WTC11 (cell line): ENCODE results near the gene CCSER1. TPM values are rescaled to one million over a fixed set of nuclear protein-coding genes. Genes with fewer than 3 reads are reported as not detected.

Experiments
- ATAC-seq: fragments of 200-7000 bp; cut with Tn5 transposase; 2 replicates; pipeline ENCODE4 v1.10.0; 2021; ENCODE audit warnings: mild to moderate bottlenecking, moderate library complexity
- CTCF ChIA-PET: fragments of 300-600 bp; sonication (Branson Sonifier 250); formaldehyde crosslinking; loops from one replicate; lab custom pipeline; 2021; ENCODE audit warnings: antibody characterized with exemption; lab: Charles Lee
- POLR2A ChIA-PET: fragments of 350-600 bp; sonication (Branson Sonifier 250); formaldehyde crosslinking; loops from one replicate; lab custom pipeline; 2021; ENCODE audit warnings: antibody characterized with exemption; lab: Charles Lee
- DNase-seq: peaks from one replicate; pipeline ENCODE4 v3.0.0; 2021; ENCODE audit warnings: low spot score
- H3K27ac Mint-ChIP-seq: 2 replicates; pipeline ENCODE4 v1.8.0; 2021; ENCODE audit warnings: mixed read lengths
- H3K27me3 Mint-ChIP-seq: 2 replicates; pipeline ENCODE4 v1.8.0; 2021; ENCODE audit warnings: low read depth, mild to moderate bottlenecking, moderate library complexity, mixed read lengths
- H3K36me3 Mint-ChIP-seq: 2 replicates; pipeline ENCODE4 v1.8.0; 2021; ENCODE audit warnings: mixed read lengths
- H3K4me1 Mint-ChIP-seq: 2 replicates; pipeline ENCODE4 v1.8.0; 2022; ENCODE audit warnings: mixed read lengths
- H3K4me3 Mint-ChIP-seq: 2 replicates; pipeline ENCODE4 v1.8.0; 2021; ENCODE audit warnings: mild to moderate bottlenecking, moderate library complexity, mixed read lengths
- H3K9me3 Mint-ChIP-seq: 2 replicates; pipeline ENCODE4 v1.8.0; 2021; ENCODE audit warnings: mixed read lengths
- ARID4B ChIP-seq: sonication (generic); formaldehyde crosslinking; IDR thresholded peaks from 2 replicates; pipeline ENCODE4 v1.8.0; 2023; ENCODE audit warnings: missing genetic modification reagents, mild to moderate bottlenecking, borderline replicate concordance
- CREM ChIP-seq: sonication (generic); formaldehyde crosslinking; IDR thresholded peaks from 2 replicates; pipeline ENCODE4 v1.8.1; 2022; ENCODE audit warnings: mild to moderate bottlenecking, missing genetic modification reagents, moderate library complexity
- ELF4 ChIP-seq: sonication (generic); formaldehyde crosslinking; IDR thresholded peaks from 2 replicates; pipeline ENCODE4 v1.8.1; 2022; ENCODE audit warnings: low read depth, mild to moderate bottlenecking, moderate library complexity, missing genetic modification reagents
- EMX1 ChIP-seq: fragments of 250-450 bp; sonication (Bioruptor Pico); IDR thresholded peaks from 2 replicates; pipeline ENCODE4 v1.8.0; 2021; ENCODE audit warnings: mild to moderate bottlenecking
- ETV6 ChIP-seq: sonication (generic); formaldehyde crosslinking; IDR thresholded peaks from 2 replicates; pipeline ENCODE4 v1.8.1; 2022; ENCODE audit warnings: mild to moderate bottlenecking, missing genetic modification reagents
- FOXK1 ChIP-seq: sonication (generic); formaldehyde crosslinking; IDR thresholded peaks from 2 replicates; pipeline ENCODE4 v1.8.0; 2022; ENCODE audit warnings: mild to moderate bottlenecking, moderate library complexity, missing genetic modification reagents
- FOXP1 ChIP-seq: sonication (generic); formaldehyde crosslinking; IDR thresholded peaks from 2 replicates; pipeline ENCODE4 v1.8.0; 2022; ENCODE audit warnings: missing genetic modification reagents, mild to moderate bottlenecking, moderate library complexity, borderline replicate concordance
- GRHL2 ChIP-seq: fragments of 250-450 bp; sonication (Bioruptor Pico); IDR thresholded peaks from 2 replicates; pipeline ENCODE4 v1.8.0; 2022; ENCODE audit warnings: mild to moderate bottlenecking, moderate library complexity; ENCODE audit not compliant: insufficient replicate concordance, severe bottlenecking
- GTF2I ChIP-seq: fragments of 250-450 bp; sonication (Bioruptor Pico); conservative IDR thresholded peaks from 2 replicates; pipeline ENCODE4 v1.4.0; 2021; ENCODE audit warnings: mild to moderate bottlenecking
- HMGXB4 ChIP-seq: sonication (generic); formaldehyde crosslinking; IDR thresholded peaks from 2 replicates; pipeline ENCODE4 v1.8.1; 2023; ENCODE audit warnings: mild to moderate bottlenecking, moderate library complexity, missing genetic modification reagents
- IRF2 ChIP-seq: sonication (generic); formaldehyde crosslinking; IDR thresholded peaks from 2 replicates; pipeline ENCODE4 v1.8.0; 2022; ENCODE audit warnings: low read depth, missing genetic modification reagents, borderline replicate concordance
- JAZF1 ChIP-seq: fragments of 250-450 bp; sonication (Bioruptor Pico); IDR thresholded peaks from 2 replicates; pipeline ENCODE4 v1.9.0; 2021; ENCODE audit warnings: moderate library complexity, mild to moderate bottlenecking, inconsistent platforms
- JUN ChIP-seq: sonication (generic); formaldehyde crosslinking; IDR thresholded peaks from 2 replicates; pipeline ENCODE4 v1.8.0; 2023; ENCODE audit warnings: mild to moderate bottlenecking, missing genetic modification reagents
- MAX ChIP-seq: sonication (generic); formaldehyde crosslinking; IDR thresholded peaks from 2 replicates; pipeline ENCODE4 v1.8.0; 2022; ENCODE audit warnings: mild to moderate bottlenecking, missing genetic modification reagents
- MXD4 ChIP-seq: fragments of 250-450 bp; sonication (Bioruptor Pico); IDR thresholded peaks from 2 replicates; pipeline ENCODE4 v1.8.0; 2021; ENCODE audit warnings: mild to moderate bottlenecking, moderate library complexity, borderline replicate concordance
- NFATC4 ChIP-seq: fragments of 250-450 bp; sonication (Bioruptor Pico); IDR thresholded peaks from 2 replicates; pipeline ENCODE4 v1.9.0; 2021; ENCODE audit warnings: mild to moderate bottlenecking
- NFYB ChIP-seq: sonication (generic); formaldehyde crosslinking; conservative IDR thresholded peaks from 2 replicates; pipeline ENCODE4 v1.8.0; 2022; ENCODE audit warnings: low read depth, missing genetic modification reagents
- NR1H2 ChIP-seq: sonication (generic); formaldehyde crosslinking; IDR thresholded peaks from 2 replicates; pipeline ENCODE4 v1.9.0; 2021; ENCODE audit warnings: mild to moderate bottlenecking, moderate library complexity, missing genetic modification reagents
- OVOL2 ChIP-seq: fragments of 250-450 bp; sonication (Bioruptor Pico); IDR thresholded peaks from 2 replicates; pipeline ENCODE4 v1.9.0; 2021; ENCODE audit warnings: mild to moderate bottlenecking, borderline replicate concordance
- RELA ChIP-seq: sonication (generic); formaldehyde crosslinking; IDR thresholded peaks from 2 replicates; pipeline ENCODE4 v1.8.1; 2022; ENCODE audit warnings: missing genetic modification reagents, mild to moderate bottlenecking, borderline replicate concordance
- SMAD3 ChIP-seq: sonication (generic); formaldehyde crosslinking; IDR thresholded peaks from 2 replicates; pipeline ENCODE4 v1.8.0; 2022; ENCODE audit warnings: missing genetic modification reagents, mild to moderate bottlenecking, borderline replicate concordance
- SMAD4 ChIP-seq: sonication (generic); formaldehyde crosslinking; IDR thresholded peaks from 2 replicates; pipeline ENCODE4 v1.8.0; 2022; ENCODE audit warnings: mild to moderate bottlenecking, missing genetic modification reagents
- SP1 ChIP-seq: sonication (generic); formaldehyde crosslinking; conservative IDR thresholded peaks from 2 replicates; pipeline ENCODE4 v1.8.1; 2022; ENCODE audit warnings: missing genetic modification reagents
- TCF7 ChIP-seq: sonication (generic); formaldehyde crosslinking; IDR thresholded peaks from 2 replicates; pipeline ENCODE4 v1.8.0; 2022; ENCODE audit warnings: mild to moderate bottlenecking, low read depth, missing genetic modification reagents, moderate library complexity
- TEAD4 ChIP-seq: sonication (generic); formaldehyde crosslinking; IDR thresholded peaks from 2 replicates; pipeline ENCODE4 v1.8.0; 2022; ENCODE audit warnings: mild to moderate bottlenecking, missing genetic modification reagents
- ZBTB43 ChIP-seq: sonication (generic); formaldehyde crosslinking; IDR thresholded peaks from 2 replicates; pipeline ENCODE4 v1.8.1; 2023; ENCODE audit warnings: mild to moderate bottlenecking, missing genetic modification reagents
- ZNF317 ChIP-seq: sonication (generic); formaldehyde crosslinking; IDR thresholded peaks from 2 replicates; pipeline ENCODE4 v1.8.1; 2023; ENCODE audit warnings: low read depth, mild to moderate bottlenecking, moderate library complexity, missing genetic modification reagents, borderline replicate concordance
- ZNF396 ChIP-seq: fragments of 250-450 bp; sonication (Bioruptor Pico); IDR thresholded peaks from 2 replicates; pipeline ENCODE4 v1.8.0; 2021; ENCODE audit warnings: mild to moderate bottlenecking, moderate library complexity, borderline replicate concordance
- ZNF423 ChIP-seq: fragments of 250-450 bp; sonication (Bioruptor Pico); IDR thresholded peaks from 2 replicates; pipeline ENCODE4 v2.1.2; 2022; ENCODE audit warnings: mild to moderate bottlenecking, moderate library complexity
- total RNA-seq: library from RNA; stranded (reverse); gene quantifications from 3 replicates; pipeline ENCODE4 v1.2.3, GENCODE V29; 2021

Gene CCSER1
- total RNA-seq, 1 experiment from 2014 or later, result 0.87 TPM

GRCh38 chr4:90498175-90498574, 371.0 kb downstream of the CCSER1 start (continued):
- TF ChIP-seq MXD4 (CRISPR knock-in tag) (no peak), SMAD3 (CRISPR knock-in tag) (no peak), RELA (no peak), ZBTB43 (no peak), MAX (CRISPR knock-in tag) (no peak), JAZF1 (no peak), OVOL2 (no peak), NFATC4 (no peak), ZNF423 (no peak), TCF7 (CRISPR knock-in tag) (no peak)

- TF ChIP-seq GRHL2 (no peak), SMAD4 (CRISPR knock-in tag) (no peak), FOXK1 (no peak), ELF4 (no peak), IRF2 (no peak), EMX1 (CRISPR knock-in tag) (no peak), OVOL2 (no peak), ZNF396 (CRISPR knock-in tag) (no peak), FOXP1 (CRISPR knock-in tag) (no peak), JUN (CRISPR knock-in tag) (no peak), GTF2I (no peak), NFYB (no peak), NR1H2 (CRISPR knock-in tag) (no peak), CREM (no peak), TEAD4 (no peak), ZNF317 (CRISPR knock-in tag) (no peak), SP1 (CRISPR knock-in tag) (no peak), ARID4B (CRISPR knock-in tag) (no peak), ETV6 (CRISPR knock-in tag) (no peak), HMGXB4 (no peak)
- Mint-ChIP-seq H3K9me3 (peaks cover 80% of the 10 kb centered on the region), H3K27ac (no peak overlapping the region), H3K27me3 (peaks cover 4% of the 10 kb centered on the region), H3K4me3 (no peak overlapping the region), H3K4me1 (no peaks in the 10 kb centered on the region), H3K36me3 (peaks cover 60% of the 10 kb centered on the region)
- ATAC-seq (no peak), DNase-seq (no peak)
- CTCF ChIA-PET, result no interaction called here
- POLR2A ChIA-PET, result interaction anchor here (0.5 kb wide), 1 partner anchor 15 kb away, joined by 3 read pairs; no protein-coding TSS in a partner anchor
These were observed 376.5 kb downstream of the CCSER1 start for GRCh38 chr4:90503677-90504076.
